ENCODE results near the gene EPG5.
"Not testable (repeated sequence)": the region's sequence is repeated elsewhere in the genome, so short reads cannot be mapped to it uniquely, and the experiment has no call there.

The EPG5 gene

GRCh38 chr18:45976566-45976965, 9.4 kb upstream of the EPG5 start:
- TF ChIP-seq CTCF (IDR thresholded peaks at IDR 0.05): no peak

GRCh38 chr18:45974088-45974536, 7.0 kb upstream of the EPG5 start:
- H3K27ac Mint-ChIP-seq: no peak overlapping the region
- H3K4me1 Mint-ChIP-seq: no peaks in the 10 kb centered on the region
- H3K9me3 Mint-ChIP-seq: no peaks in the 10 kb centered on the region
- TF ChIP-seq CTCF (IDR thresholded peaks at IDR 0.05): peak; percentile 73
- H3K4me3 Mint-ChIP-seq: no peak overlapping the region
- no peaks in the 10 kb centered on the region for H3K36me3 Mint-ChIP-seq (ENCODE audit: low read depth)
- peaks cover 14% of the 10 kb centered on the region for H3K27me3 Mint-ChIP-seq (ENCODE audit: low read depth, poor library complexity)
- peak; percentile 47 for DNase-seq

More at GRCh38 chr18:45976566-45976965, 9.4 kb upstream of the EPG5 start:
- Mint-ChIP-seq H3K9me3 (no peaks in the 10 kb centered on the region), H3K4me1 (no peaks in the 10 kb centered on the region), H3K36me3 (ENCODE audit: low read depth) (no peaks in the 10 kb centered on the region), H3K27ac (no peak overlapping the region), H3K27me3 (ENCODE audit: low read depth, poor library complexity) (no peaks in the 10 kb centered on the region), H3K4me3 (no peak overlapping the region)
- DNase-seq: no peak

DNA sequence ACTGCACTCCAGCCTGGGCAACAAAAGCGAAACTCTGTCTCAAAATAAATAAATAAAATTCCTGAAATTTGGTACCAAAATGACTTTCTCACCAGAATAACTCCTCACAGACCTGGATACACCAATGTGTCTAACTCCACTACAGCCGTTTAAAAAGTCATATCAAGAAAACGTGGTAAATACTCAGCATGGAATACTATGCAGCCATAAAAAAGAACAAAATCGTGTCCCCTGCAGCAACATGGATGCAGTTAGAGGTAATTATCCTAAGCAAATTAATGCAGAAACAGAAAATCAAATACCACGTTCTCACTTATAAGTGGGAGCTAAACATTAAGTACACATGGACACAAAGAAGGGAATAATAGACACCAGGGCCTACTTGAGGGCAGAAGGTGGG, 2.2 kb downstream of the EPG5 start:
- H3K27ac Mint-ChIP-seq; DNase-seq; H3K4me1 Mint-ChIP-seq; H3K36me3 Mint-ChIP-seq (ENCODE audit: low read depth); H3K9me3 Mint-ChIP-seq: not testable (repeated sequence)
- Mint-ChIP-seq H3K4me3 (peak overlapping the region; percentile 71), H3K27me3 (ENCODE audit: low read depth, poor library complexity) (peaks cover 31% of the 10 kb centered on the region)

- Mint-ChIP-seq H3K27ac (peak overlapping the region; percentile 0), H3K36me3 (ENCODE audit: low read depth) (peaks cover 7% of the 10 kb centered on the region), H3K4me1 (no peaks in the 10 kb centered on the region), H3K27me3 (ENCODE audit: low read depth, poor library complexity) (peaks cover 12% of the 10 kb centered on the region), H3K4me3 (no peak overlapping the region), H3K9me3 (no peaks in the 10 kb centered on the region)
- no peak for TF ChIP-seq CTCF (IDR thresholded peaks at IDR 0.05)
- DNase-seq: no peak
These were observed 4.3 kb downstream of the EPG5 start for GRCh38 chr18:45962866-45963265.

DNA sequence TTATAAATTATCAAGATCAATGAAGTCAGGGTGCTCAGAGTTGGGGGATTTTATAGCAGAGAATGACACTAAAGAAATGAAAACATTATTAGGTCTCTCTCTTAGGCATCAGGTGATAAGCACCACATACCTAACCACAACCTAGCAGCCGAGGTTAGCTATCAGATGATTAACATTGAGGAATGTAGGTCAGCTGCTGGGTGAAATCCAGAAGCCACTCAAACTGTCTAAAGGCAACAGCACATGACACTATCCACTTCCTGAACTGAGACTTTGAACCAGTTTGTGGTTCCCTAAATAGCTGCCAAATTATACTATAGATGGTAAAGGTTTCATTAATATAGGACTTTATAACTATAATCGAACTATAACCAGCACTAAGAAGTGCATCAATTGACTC, 4.7 kb downstream of the EPG5 start:
- no peak overlapping the region for H3K4me3 Mint-ChIP-seq
- H3K27ac Mint-ChIP-seq: no peak overlapping the region
- H3K4me1 Mint-ChIP-seq: no peaks in the 10 kb centered on the region
- H3K9me3 Mint-ChIP-seq: no peaks in the 10 kb centered on the region
- peaks cover 7% of the 10 kb centered on the region for H3K36me3 Mint-ChIP-seq (ENCODE audit: low read depth)
- DNase-seq: no peak
- TF ChIP-seq CTCF (IDR thresholded peaks at IDR 0.05): no peak
- peaks cover 8% of the 10 kb centered on the region for H3K27me3 Mint-ChIP-seq (ENCODE audit: low read depth, poor library complexity)

DNA sequence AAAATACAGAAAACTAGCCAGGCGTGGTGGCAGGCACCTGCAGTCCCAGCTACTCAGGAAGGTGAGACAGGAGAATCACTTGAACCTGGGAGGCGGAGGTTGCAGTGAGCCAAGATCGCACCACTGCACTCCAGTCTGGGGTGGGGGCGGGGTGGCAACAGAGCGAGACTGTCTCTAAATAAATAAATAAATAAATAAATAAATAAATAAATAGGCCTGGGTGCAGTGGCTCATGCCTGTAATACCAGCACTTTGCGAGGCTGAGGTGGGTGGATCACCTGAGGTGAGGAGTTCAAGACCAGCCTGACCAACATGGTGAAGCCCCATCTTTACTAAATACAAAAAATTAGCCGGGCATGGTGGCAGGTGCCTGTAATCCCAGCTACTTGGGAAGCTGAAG, 7.6 kb downstream of the EPG5 start:
- H3K4me3 Mint-ChIP-seq; H3K27ac Mint-ChIP-seq; H3K9me3 Mint-ChIP-seq; DNase-seq; H3K27me3 Mint-ChIP-seq (ENCODE audit: low read depth, poor library complexity); H3K4me1 Mint-ChIP-seq: not testable (repeated sequence)
- peaks cover 11% of the 10 kb centered on the region for H3K36me3 Mint-ChIP-seq (ENCODE audit: low read depth)

DNA sequence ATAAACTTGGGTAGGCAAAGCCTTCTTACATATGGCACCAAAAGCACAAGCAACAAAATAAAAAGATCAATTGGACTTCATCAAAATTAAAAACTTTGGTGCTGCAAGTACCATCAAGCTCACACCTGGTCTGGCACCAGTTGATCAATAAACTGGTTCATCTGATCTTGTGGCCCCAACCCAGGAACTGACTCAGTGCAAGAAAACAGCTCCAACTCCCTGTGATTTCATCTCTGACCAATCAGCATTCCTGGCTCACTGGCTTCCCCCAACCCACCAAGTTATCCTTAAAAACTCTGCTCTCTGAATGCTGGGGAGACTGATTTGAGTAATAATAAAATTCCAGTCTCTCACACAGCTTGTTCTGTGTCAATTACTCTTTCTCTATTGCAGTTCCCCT, 8.4 kb downstream of the EPG5 start:
- peaks cover 17% of the 10 kb centered on the region for H3K36me3 Mint-ChIP-seq (ENCODE audit: low read depth)
- no peaks in the 10 kb centered on the region for H3K9me3 Mint-ChIP-seq
- no peak overlapping the region for H3K27ac Mint-ChIP-seq
- H3K4me1 Mint-ChIP-seq: no peaks in the 10 kb centered on the region
- no peak for DNase-seq
- no peaks in the 10 kb centered on the region for H3K27me3 Mint-ChIP-seq (ENCODE audit: low read depth, poor library complexity)
- no peak overlapping the region for H3K4me3 Mint-ChIP-seq
- no peak for TF ChIP-seq CTCF (IDR thresholded peaks at IDR 0.05)
